Kidney (tissue), 14 donors: ENCODE data around the gene ATRAID. TPM values are rescaled to one million over a fixed set of nuclear protein-coding genes. Genes with fewer than 3 reads are reported as not detected.

Source experiments
- DNase-seq, 5 donors: peaks; one replicate each; pipeline ENCODE4 v3.0.0-alpha.2; 2013 to 2020
- FAIRE-seq: peaks from 2 replicates; lab custom pipeline; 2012; peaks lifted over from hg19 to GRCh38; lab: Jason Lieb, UNC
- H3K27ac ChIP-seq, 2 donors: one replicate each; pipeline ENCODE4 v1.7.0; 2013; ENCODE audit warnings: low read depth in 2 of 2, low read length in 2 of 2, inconsistent platforms in 1 of 2
- H3K27me3 ChIP-seq: one replicate; pipeline ENCODE4 v1.7.1; 2013; ENCODE audit warnings: low read length, inconsistent platforms; ENCODE audit not compliant: control insufficient read depth, insufficient read depth
- H3K36me3 ChIP-seq, 3 donors: one replicate each; pipeline versions ENCODE4 v1.7.0 to v1.7.1; 2013; ENCODE audit warnings: low read length in 3 of 3, control low read depth in 1 of 3, inconsistent platforms in 1 of 3; ENCODE audit not compliant: insufficient read depth in 3 of 3, control insufficient read depth in 2 of 3
- H3K4me1 ChIP-seq, 3 donors: one replicate each; pipeline versions ENCODE4 v1.7.0 to v1.7.1; 2013; ENCODE audit warnings: low read length in 3 of 3, inconsistent platforms in 1 of 3, low read depth in 1 of 3; ENCODE audit not compliant: control insufficient read depth in 2 of 3, insufficient read depth in 2 of 3
- H3K4me3 ChIP-seq, 3 donors: one replicate each; pipeline versions ENCODE4 v1.7.0 to v1.8.1; 2013; ENCODE audit warnings: low read length in 3 of 3, control low read depth in 1 of 3, inconsistent platforms in 1 of 3
- H3K9ac ChIP-seq, 3 donors: one replicate each; pipeline versions ENCODE4 v1.7.0 to v1.7.1; 2013; ENCODE audit warnings: low read length in 3 of 3, control low read depth in 1 of 3, inconsistent platforms in 1 of 3
- H3K9me3 ChIP-seq, 3 donors: one replicate each; pipeline versions ENCODE4 v1.7.0 to v1.7.1; 2013; ENCODE audit warnings: low read length in 3 of 3, control low read depth in 1 of 3, inconsistent platforms in 1 of 3; ENCODE audit not compliant: control insufficient read depth in 2 of 3, insufficient read depth in 1 of 3
- CTCF ChIP-seq: IDR thresholded peaks from 3 replicates; pipeline ENCODE4 v1.5.1; 2012; ENCODE audit warnings: mild to moderate bottlenecking, moderate library complexity, borderline replicate concordance; ENCODE audit not compliant: insufficient read depth; ENCODE audit errors: extremely low read depth
- intact Hi-C: fragments of 100-400 bp; cut with DNase I; formaldehyde crosslinking; loops from one replicate; pipeline ENCODE4 v1.11.1; 2022
- polyA plus RNA-seq: library from polyadenylated mRNA; stranded (reverse); fragments of 350-450 nt; fragmentation: Illumina TruSeq; extraction: RNeasy Lipid Tissue Mini Kit (QIAGEN cat#74804); gene quantifications from one replicate; pipeline ENCODE4 v1.2.3, GENCODE V29; 2014; ENCODE audit warnings: low read depth, low replicate concordance; ENCODE audit not compliant: insufficient read depth
- total RNA-seq: library from RNA; stranded (reverse); fragmentation: NEBNext Ultra II Directional; extraction: Animal tissue kit (Norgen Biotek cat#: 25700); gene quantifications from one replicate; pipeline ENCODE4 v1.2.1, GENCODE V29; 2021
- donor health status: control.
- donor health status: control.
- donor health status: control.
- donor health status: control.
- donor health status: control.
- donor health status: DM: yes; HTN: yes; CAD: no.
- donor health status: Normal renal cell carcinoma (clear cell type).

Gene ATRAID
- total and polyA plus RNA-seq, 2 donors from 2014 or later, result 119 to 279 TPM

GRCh38 chr2:27251766-27252165 lies 39.9 kb downstream of the ATRAID start:
- DNase-seq, result peak in 4 of 5 donors; percentile 54 to 69 (median 60)
- intact Hi-C loops, result no loop called here

GRCh38 chr2:27255187-27255586 lies 43.3 kb downstream of the ATRAID start:
- intact Hi-C loops, result no loop called here
- Histone ChIP-seq H3K9ac (no peak overlapping the region), H3K4me3 (no peak overlapping the region), H3K27me3 (no peaks in the 10 kb centered on the region), H3K4me1 (no peaks in the 10 kb centered on the region), H3K9me3 (no peaks in the 10 kb centered on the region), H3K27ac (no peak overlapping the region), H3K36me3 (no peaks in the 10 kb centered on the region)
- TF ChIP-seq CTCF, result no peak
- FAIRE-seq, result no peak
- no peak for DNase-seq

More at GRCh38 chr2:27251766-27252165, 39.9 kb downstream of the ATRAID start:
- Histone ChIP-seq H3K4me3 (no peak overlapping the region), H3K27ac (no peak overlapping the region), H3K36me3 (no peaks in the 10 kb centered on the region), H3K27me3 (no peaks in the 10 kb centered on the region), H3K9me3 (no peaks in the 10 kb centered on the region), H3K4me1 (peaks cover 0 to 4% (median 0%) of the 10 kb centered on the region in 3 donors), H3K9ac (no peak overlapping the region)
- FAIRE-seq, result no peak
- no peak for TF ChIP-seq CTCF

GRCh38 chr2:27255660-27256059 lies 43.8 kb downstream of the ATRAID start:
- TF ChIP-seq CTCF, result no peak
- intact Hi-C loops, result no loop called here

More at GRCh38 chr2:27255660-27256059, 43.8 kb downstream of the ATRAID start:
- no peaks in the 10 kb centered on the region for H3K4me1 ChIP-seq
- H3K27me3 ChIP-seq, result peaks cover under 1% of the 10 kb centered on the region
- DNase-seq (no peak), FAIRE-seq (no peak)
- H3K9me3 ChIP-seq, result no peaks in the 10 kb centered on the region
- H3K4me3 ChIP-seq, result no peak overlapping the region
- no peak overlapping the region for H3K27ac ChIP-seq
- no peak overlapping the region for H3K9ac ChIP-seq
- H3K36me3 ChIP-seq, result no peaks in the 10 kb centered on the region
